ENCODE measurements around the gene CCND2. TPM values are rescaled to one million over a fixed set of nuclear protein-coding genes. Genes with fewer than 3 reads are reported as not detected.

Gene CCND2
- total and polyA plus RNA-seq, 2 of the 8 experiments (the other 6 are each of a cell fraction or from before 2014, with no cell fraction given): 41.7 to 223 TPM

DNA sequence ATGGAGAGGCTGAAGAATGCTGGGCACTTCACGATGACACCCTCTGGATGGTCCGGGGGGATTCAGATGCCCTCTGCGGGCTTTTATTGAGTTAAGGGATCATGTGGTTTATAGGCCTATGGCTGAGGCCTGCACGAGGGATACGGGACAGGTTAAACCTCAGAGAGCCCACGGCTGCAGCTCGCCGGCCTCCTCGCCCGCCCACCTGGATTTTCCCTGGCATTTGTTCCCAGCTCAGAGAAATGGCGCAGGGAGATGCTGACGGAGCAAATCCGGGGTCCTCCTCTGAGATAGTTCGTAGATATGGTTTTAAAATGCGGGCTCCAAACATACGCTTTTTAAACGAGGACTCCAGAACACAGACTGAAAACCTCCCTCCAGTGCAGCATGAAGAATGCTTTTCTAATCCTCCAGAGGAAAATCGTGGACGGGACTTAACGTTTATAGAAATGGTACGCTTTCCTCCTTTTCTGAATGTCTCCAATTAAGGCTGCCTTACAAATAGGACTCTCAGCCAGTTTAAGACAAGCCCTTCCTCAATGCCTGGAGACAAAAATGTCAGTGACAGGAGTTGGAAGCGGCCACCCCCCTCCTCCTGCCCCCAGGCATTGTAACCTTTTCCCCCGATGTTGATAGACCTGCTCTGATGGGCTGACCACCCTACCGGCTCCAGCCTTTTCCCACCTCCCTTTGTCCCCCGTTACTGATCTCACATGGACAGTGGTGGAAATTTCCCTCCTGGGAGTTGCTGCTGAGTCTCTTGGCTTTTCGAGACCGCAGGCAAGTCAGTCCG lies 16.6 kb downstream of the CCND2 start:
- no peak overlapping the region for H3K27ac ChIP-seq (ENCODE audit: low read depth, low read length)
- H3K4me3 ChIP-seq (ENCODE audit: extremely low read depth in 1 of 4, insufficient read depth in 2 of 4, low read depth in 3 of 4, low read length in 4 of 4): no peak overlapping the region
- H3K79me1 ChIP-seq (ENCODE audit: low read depth, low read length): peaks cover 28% of the 10 kb centered on the region
- TF ChIP-seq ATF3 (IDR thresholded peaks at IDR 0.05; ENCODE audit: insufficient read depth, low read depth, low read length) (no peak), TBP (IDR thresholded peaks at IDR 0.05; ENCODE audit: low read depth, low read length) (no peak), E2F6 (IDR thresholded peaks at IDR 0.05) (no peak), CEBPB (IDR thresholded peaks at IDR 0.05; ENCODE audit: low read depth, low read length) (no peak), CHD1 (IDR thresholded peaks at IDR 0.05; ENCODE audit: low read depth, low read length) (no peak), BRCA1 (IDR thresholded peaks at IDR 0.05; ENCODE audit: low read depth, low read length) (no peak), RFX5 (IDR thresholded peaks at IDR 0.05; ENCODE audit: borderline replicate concordance, low read depth, low read length) (no peak), JUN (IDR thresholded peaks at IDR 0.05; ENCODE audit: low read depth, low read length) (no peak), CBX8 (IDR thresholded peaks at IDR 0.05; ENCODE audit: borderline replicate concordance, low read depth, low read length) (no peak), TAF1 (IDR thresholded peaks at IDR 0.05; ENCODE audit: low read depth, low read length) (no peak), SUZ12 (IDR thresholded peaks at IDR 0.05; ENCODE audit: low read length) (no peak), SP2 (IDR thresholded peaks at IDR 0.05; ENCODE audit: low read length) (no peak)

More for the DNA sequence above, 16.6 kb downstream of the CCND2 start:
- no peaks in the 10 kb centered on the region for H3K23me2 ChIP-seq (ENCODE audit: low read depth, low read length)
- no peak overlapping the region for H2BK5ac ChIP-seq (ENCODE audit: low read depth, low read length)
- no peak overlapping the region for H2BK120ac ChIP-seq (replicated peaks; ENCODE audit: low read depth, low read length)
- DNase-seq (ENCODE audit: low read depth in 1 of 2, low spot score in 2 of 2): no peak
- H3K4me1 ChIP-seq (replicated peaks in 1 of 4; ENCODE audit: control insufficient read depth in 3 of 4, insufficient read depth in 4 of 4, low read length in 3 of 4): peaks cover 0 to 9% (median 0%) of the 10 kb centered on the region in 4 experiments; a peak in 4 of 7 replicates
- H2BK15ac ChIP-seq (ENCODE audit: low read length): no peak overlapping the region
- no peak overlapping the region for H3K14ac ChIP-seq (ENCODE audit: insufficient read length)
- H4K91ac ChIP-seq (replicated peaks; ENCODE audit: insufficient read length, low read length): no peak overlapping the region
- H3K56ac ChIP-seq (replicated peaks; ENCODE audit: insufficient read length, low read depth, low read length): no peak overlapping the region
- H4K8ac ChIP-seq (ENCODE audit: extremely low read depth, insufficient read depth, low read length): no peak overlapping the region
- H4K5ac ChIP-seq (ENCODE audit: insufficient read length, low read depth, low read length): no peak overlapping the region
- POLR2A ChIA-PET (ENCODE audit: partially characterized antibody): interaction anchor here (1.1 to 29.3 kb wide), 4 partner anchors 8 to 299 kb away, joined by 3 to 531 read pairs (median 268); partner anchors contain the start of gene CCND2
- peaks cover 3 to 94% of the 10 kb centered on the region in 2 experiments; a peak in 3 of 4 replicates for H3K79me2 ChIP-seq (ENCODE audit: control insufficient read depth in 1 of 2, insufficient read depth in 2 of 2, low read length in 2 of 2)
- no peak overlapping the region for H2AFZ ChIP-seq (ENCODE audit: low read length)
- no peak overlapping the region for H2BK20ac ChIP-seq (ENCODE audit: low read length)
- no peak overlapping the region for H3K4me2 ChIP-seq (ENCODE audit: insufficient read depth in 1 of 2, low read depth in 2 of 2, low read length in 2 of 2)
- H3K9ac ChIP-seq (replicated peaks in 1 of 4; ENCODE audit: extremely low read depth in 1 of 4, low read depth in 3 of 4, low read length in 3 of 4): no peak overlapping the region
- no peaks in the 10 kb centered on the region for H3K9me3 ChIP-seq (ENCODE audit: insufficient read depth in 2 of 2, low read depth in 1 of 2, low read length in 1 of 2)
- no peak overlapping the region for H2AK5ac ChIP-seq (ENCODE audit: low read depth, low read length)
- H4K20me1 ChIP-seq (replicated peaks in 1 of 2; ENCODE audit: control insufficient read depth in 1 of 2, insufficient read depth in 2 of 2, low read length in 2 of 2): peaks cover 60 to 65% of the 10 kb centered on the region in 2 experiments
- no peak overlapping the region for H3K23ac ChIP-seq (ENCODE audit: insufficient read length)
- no peak for FAIRE-seq
- 91% methylated on average over 28 of the region's 28 CpGs; no CpG with 5 or more reads in 1 of the 2 experiments for WGBS, 2 experiments (ENCODE audit: extremely low coverage in 1 of 2, insufficient coverage in 1 of 2, insufficient read length in 1 of 2, insufficient replicate concordance in 2 of 2, low coverage in 1 of 2, low lambda C conversion rate in 2 of 2, missing lambda C conversion rate in 1 of 2)
- H3K36me3 ChIP-seq (ENCODE audit: control insufficient read depth in 2 of 4, insufficient read depth in 4 of 4, low read length in 3 of 4): peaks cover 27 to 98% (median 72%) of the 10 kb centered on the region in 4 experiments
- H3K18ac ChIP-seq (ENCODE audit: extremely low read depth, low read length): no peak overlapping the region
- H2BK12ac ChIP-seq (ENCODE audit: low read depth, low read length): no peak overlapping the region
- CTCF ChIA-PET (ENCODE audit: partially characterized antibody): interaction anchor here (0.7 to 1.4 kb wide), 5 partner anchors 10 to 991 kb away, joined by 3 to 10 read pairs (median 3); no protein-coding TSS in a partner anchor
- H3K27me3 ChIP-seq (replicated peaks in 1 of 4; ENCODE audit: control insufficient read depth in 3 of 4, extremely low read depth in 1 of 4, insufficient read depth in 3 of 4, low read length in 3 of 4): no peaks in the 10 kb centered on the region
- no peak overlapping the region for H3K4ac ChIP-seq (replicated peaks; ENCODE audit: insufficient read length, low read depth, low read length)
